HG03064 (cell line): ENCODE data around the gene ARHGAP42.

Source experiments
- ATAC-seq: cut with Tn5 transposase; IDR thresholded peaks from one replicate; pipeline ENCODE4 v1.9.1; 2021; ENCODE audit warnings: low read depth; ENCODE audit not compliant: unreplicated experiment

The ARHGAP42 gene

DNA sequence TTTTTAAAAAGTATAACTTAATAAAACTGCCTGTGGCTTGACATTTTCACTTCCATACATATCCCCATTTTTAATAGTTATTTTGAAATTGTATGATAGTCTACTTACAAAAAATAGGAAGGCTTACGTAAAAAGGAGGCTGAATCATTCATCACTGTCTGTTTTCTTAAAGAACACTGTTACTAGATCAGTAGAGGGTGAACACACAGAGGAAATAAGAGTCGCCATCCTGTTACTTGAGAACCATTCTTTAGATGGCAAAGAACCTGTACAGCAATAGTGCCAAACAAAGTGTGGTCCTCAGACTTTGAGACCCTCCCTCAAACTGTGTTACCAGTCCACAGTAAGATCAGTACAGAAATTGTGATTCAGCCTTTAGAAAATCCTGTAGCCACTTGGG lies 261.8 kb downstream of the ARHGAP42 start:
- no peak for ATAC-seq

DNA sequence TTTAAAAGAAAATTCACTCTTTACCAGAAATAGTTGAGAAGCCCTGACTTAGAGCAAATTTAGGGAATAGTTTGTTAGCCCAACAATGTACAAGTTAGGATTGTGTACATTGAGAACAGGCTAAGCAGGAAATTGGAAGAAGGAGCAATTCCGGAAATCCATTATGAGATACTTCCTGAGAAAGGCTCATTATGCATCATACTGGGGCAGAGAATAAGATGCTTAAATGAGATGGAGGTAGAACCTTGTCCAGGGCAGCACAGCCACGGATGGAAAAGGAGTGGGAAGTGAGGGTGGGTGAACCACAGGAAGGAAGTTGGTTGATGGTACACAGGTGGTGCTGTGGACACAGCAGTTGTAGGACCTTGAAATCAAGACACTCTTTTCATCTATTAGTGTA lies 262.4 kb downstream of the ARHGAP42 start:
- ATAC-seq: no peak

DNA sequence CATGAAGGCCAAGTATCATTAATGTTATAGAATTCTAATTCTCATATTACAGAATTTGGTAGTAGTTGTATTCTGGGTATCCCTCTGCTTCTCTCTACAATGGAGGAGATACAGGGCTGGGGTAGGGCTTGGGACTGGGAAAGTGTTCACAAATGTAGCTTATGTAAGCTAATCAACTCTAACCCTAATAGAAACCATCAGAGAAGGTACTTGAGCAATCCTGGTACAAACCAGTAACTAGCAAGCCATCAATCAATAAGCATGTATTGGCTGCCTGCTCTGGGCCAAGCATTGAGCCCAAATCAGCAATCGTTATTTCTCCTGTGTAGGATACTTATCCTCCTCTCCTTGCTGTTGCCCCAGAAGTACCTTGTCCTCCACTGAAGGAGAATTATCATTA lies 268.2 kb downstream of the ARHGAP42 start:
- ATAC-seq: no peak

DNA sequence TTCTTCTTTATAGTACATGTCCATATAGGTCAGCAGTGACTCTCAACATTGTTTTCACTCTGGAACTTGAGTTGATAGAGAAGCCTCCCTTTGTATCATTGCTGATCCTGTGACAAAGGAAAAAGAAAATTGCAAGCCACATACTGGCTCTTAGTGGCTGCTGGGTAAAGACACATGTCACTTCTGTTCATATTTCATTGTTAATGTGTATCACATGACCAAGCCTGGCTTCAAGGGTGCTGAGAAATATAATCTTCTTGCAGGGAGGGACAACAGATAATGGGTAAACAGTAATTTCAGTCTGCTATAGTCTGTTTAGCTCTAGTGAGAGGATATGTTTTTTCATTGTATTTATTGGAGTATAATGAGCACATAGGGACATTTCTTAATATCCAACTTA lies 269.3 kb downstream of the ARHGAP42 start:
- ATAC-seq: no peak

DNA sequence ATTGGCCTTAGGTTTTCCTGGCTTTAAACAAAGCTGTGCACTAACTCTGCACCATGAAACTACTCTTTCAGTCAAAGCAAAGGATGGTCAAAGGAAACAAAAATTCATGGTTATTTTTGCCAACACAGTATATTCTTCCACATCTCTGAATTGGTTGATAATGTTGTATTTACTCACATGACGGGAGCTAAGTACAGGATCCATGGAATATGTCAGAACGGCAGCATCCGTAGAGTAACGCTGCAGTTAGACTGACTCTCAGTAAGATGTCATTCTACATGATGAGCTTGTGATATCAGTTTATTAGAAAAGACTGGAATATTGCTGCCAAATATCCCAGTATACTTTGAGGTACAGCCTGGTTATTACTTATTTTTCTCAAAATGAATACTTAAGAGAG lies 270.4 kb downstream of the ARHGAP42 start:
- no peak for ATAC-seq

DNA sequence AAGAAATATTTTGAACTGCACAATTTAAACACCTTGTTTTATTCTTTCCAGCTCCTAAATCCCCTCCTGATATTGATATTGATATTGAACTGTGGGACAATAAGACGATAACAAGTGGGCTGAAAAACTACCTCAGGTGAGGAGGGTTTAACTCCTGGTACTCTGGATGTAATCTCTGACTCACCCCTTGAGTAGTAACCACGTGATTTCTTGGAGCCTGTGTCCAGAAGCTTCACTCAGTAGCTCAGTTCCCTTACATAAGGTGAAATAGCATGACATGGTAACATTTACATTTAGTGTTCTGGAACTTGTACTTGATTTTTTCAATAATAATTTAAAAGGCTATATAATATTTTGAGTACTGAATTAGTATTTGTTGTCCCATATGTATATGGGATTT lies 274.5 kb downstream of the ARHGAP42 start:
- ATAC-seq: no peak

DNA sequence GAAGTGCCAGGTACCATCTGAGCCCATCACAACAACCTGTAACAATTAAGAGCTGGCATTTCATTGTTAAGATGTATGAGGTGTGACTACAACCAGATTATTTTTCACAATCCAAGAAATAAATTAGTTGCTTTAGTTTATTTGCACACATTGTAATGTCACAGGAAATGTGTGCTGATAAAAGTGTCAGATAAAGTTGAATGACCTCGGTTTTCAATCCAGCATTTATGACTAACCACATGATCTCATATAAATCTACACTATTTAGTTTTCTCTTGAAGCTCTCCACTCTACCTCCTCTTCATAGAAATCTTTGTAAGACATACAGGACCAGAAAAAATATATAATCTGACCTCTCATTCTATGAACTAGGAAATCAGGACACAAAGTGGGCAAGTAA lies 276.3 kb downstream of the ARHGAP42 start:
- no peak for ATAC-seq

DNA sequence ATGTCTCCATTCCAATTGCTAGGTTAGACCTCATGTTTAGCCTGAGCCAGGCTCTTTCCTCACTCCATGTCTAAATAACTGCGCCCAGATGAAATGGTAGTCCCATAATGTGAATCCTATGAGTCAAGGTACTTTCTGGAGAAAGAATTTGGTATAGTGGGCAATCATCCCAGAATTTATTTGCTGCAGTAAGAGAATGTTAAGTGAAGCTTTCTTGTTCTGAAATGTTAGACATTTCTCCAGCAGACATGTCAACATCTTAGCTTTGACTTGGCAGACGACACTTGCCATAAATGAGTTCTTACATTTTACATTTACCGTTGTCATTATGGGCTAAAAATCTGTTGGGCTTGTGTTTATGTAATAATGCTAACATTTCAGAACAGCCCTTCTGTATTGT lies 277.3 kb downstream of the ARHGAP42 start:
- no peak for ATAC-seq

DNA sequence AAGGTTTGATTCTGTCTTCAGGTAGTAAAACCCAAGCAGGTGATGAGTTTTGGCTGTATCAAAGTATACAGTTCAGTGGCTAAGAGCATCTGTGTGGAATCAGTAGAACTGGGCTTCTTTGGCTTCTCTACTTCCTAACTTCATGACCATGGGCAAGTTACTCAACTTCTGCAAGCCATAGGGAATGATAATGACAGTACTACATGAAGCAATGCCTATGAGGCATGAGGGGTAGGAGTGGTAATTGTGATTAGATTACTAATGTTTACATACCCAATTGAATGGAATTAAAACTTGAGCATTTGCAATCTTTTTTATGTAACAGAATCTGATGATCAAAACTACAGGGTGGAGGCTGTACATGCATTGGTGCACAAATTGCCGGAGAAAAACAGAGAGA lies 278.3 kb downstream of the ARHGAP42 start:
- no peak for ATAC-seq

DNA sequence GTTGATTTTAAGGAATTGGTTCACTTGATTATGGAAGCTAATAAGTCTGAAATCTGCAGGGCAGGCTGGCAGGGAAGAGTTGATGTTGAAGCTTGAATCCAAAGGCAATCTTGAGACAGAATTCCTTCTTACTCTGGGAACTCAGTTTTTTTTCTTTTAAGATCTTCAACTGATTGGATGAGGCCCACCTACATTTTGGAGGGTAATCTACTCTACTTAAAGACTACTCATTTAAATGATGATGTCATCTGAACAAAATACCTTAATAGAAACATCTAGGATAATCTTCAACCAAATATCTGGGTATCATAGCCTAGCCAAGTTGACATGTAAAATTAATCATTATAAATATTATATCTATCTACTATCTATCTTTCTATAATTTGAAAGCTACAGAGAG lies 279.3 kb downstream of the ARHGAP42 start:
- ATAC-seq: no peak

DNA sequence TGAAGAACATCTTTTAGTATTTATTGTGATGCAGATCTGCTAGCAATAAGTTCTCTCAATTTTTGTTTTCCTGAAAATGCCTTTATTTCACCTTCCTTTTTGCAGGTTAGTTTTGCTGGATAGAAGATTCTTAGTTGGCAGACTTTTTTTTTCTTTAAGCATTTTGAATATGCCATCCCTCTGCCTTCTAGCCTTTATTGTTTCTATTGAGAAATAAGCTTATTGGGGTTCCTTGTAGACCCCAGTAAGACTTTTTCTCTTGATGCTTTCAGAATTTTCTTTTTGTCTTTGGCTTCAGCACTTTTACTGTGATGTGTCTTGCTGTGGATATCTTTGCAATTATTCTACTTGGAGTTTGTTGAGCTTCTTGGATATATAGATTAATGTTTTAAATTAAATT lies 281.9 kb downstream of the ARHGAP42 start:
- no peak for ATAC-seq

DNA sequence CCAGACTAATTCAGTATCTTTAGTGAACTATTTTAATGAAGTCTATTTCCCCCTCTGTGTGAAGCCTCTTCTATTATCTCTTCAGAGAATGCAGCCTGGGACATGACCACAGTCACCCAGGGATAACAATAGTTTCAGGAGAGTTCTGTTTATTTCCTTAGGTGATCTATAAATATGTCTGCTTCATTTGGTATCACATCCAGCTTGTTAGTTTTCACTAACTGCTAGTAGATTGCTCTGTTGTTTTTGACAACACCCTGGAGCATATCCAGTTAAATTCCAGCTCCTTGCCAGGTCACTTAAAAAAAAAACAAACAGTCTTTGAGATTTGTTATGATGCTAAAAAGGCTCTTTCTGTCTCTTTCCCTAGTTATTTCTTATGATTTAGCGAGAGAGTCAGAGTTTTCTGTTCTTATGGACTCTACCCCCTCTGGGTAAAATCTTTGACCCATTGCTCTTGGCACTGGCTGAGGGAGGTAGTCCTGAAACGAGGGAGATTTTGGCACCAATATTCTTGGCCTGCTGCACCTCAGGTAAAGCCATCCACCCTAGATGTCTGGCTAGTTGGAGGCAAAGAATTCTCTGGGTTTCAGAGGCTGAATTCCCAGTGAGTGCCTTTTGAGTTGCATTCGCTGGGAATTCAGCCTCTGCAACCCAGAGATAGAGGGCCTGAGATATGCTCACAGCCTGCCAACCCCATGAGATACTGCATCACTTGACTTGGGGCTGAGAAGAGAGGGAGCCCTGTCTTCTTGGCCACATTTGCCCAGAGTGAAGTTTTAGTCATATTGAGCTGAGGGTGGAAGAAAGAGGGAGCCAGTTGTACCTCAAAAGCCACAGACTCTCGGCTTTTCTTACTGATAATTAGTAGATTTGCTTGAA lies 283.4 kb downstream of the ARHGAP42 start:
- no peak for ATAC-seq

DNA sequence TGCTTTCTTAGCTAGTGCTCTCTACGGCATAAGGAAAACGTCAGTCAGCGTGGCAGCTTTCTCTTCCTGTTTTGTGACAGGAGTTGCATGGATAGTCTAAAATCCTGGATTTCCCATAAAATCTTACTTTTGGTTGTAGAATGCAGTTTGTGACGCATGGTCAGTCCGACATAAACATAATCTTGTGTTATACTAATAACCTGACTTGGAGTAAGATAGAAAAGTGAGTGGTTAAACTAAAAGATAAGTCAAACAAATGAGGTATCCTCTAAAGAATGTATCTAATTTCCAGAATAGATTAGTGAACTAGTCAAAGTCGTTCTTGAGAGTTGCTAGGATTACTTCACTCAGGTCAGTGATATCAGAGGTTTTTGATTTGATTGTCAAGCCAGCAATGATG lies 285.0 kb downstream of the ARHGAP42 start:
- ATAC-seq: no peak

DNA sequence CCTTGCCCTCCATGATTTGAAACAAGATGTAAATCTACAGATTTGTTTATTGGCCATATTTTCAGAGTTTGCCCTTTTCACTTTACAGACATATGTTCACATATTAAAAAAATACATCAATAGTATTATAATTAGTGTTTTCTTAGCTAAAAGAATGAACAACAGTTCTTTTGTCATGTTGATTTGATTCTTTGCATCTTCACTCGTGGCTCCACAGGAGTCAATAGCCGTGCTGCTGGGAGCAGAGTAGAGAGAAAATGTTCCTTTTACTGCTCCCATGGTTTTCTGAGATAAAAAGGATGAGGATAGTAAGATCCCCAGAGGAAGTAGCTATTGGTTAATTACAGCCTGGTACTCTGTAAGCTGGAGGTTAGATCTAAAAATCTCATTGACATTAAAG lies 291.4 kb downstream of the ARHGAP42 start:
- no peak for ATAC-seq

DNA sequence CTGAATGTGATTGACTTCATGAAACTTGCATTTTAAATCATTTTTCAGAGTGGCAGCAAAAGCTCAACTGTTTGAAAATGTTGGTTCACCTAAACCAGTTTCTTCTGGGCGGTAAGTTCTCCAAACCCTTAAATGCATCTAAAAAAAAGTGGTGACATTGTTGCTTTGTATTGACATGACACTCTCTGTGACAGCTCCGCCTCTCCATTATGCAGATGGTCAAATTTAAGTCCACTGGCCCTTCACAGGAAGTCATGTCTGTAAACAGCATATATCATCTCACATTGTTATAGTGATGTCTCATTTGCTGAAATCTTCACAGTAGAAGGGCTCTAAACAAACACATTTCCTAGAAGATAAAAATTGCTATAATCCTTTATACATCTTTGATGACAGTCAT lies 291.9 kb downstream of the ARHGAP42 start:
- no peak for ATAC-seq

DNA sequence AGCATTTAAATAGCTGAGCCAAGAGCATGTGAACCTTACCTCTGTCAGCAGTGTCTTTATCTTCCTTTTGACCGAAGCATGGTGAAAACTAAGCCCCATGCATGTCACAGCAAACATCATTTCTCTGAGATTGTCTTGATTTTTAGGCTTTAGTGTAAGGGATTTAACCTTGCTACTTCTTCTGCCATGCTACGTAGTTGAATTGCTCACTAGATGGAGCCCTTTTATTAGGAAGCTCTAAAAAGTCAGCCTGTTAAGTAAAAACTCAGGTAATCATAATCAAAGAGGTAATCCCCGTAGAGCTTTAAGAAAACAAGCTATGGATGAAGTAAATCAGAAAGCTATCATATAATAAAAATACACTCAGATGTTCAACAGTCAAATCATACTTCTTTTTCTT lies 293.1 kb downstream of the ARHGAP42 start:
- no peak for ATAC-seq

DNA sequence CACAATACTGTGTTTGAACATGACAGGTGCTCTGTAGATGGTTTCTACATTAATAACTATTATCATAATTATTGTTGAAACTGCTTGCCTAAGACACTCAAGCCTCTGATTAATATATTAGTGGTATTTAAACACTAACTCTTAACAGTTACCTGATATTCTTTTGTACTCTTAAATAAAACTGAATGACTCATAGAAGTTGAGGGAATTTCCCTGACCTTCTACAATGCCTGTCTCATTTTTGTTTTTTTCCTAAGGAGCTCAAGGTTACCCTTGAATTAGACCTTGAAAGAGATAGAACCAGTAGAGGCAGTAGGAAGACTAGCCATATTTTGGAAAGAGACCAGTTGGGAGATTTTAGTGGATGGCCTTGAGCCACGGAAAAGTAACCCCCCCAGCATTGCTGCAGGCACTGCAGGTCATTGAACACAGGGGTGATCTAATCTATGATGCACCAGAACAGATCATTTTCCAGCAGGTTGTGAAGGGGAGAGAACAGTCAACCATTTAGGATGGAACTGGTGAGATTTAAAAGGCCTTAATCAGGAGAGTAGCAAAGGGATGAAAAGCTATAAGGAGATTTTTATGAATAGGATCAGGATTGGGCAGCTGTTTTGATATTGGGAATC lies 294.2 kb downstream of the ARHGAP42 start:
- ATAC-seq: no peak

DNA sequence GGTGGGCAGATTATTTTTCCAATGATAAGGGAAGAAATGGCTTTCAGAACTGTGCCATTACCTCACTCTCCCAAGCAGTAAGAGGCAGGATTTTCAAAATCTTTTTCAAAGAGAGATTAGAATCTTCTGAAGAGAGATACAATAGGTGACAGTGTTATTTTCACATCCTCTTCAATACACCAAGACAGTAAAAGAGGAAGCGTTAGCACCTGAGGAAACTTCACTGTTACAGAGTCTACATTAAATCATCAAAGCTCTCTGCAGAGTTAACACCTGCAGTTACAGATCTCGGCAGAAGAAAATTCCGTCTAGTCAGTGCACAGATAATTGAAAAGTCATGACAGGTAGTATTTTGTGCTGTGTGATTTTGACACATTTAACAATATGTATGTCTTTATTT lies 297.6 kb downstream of the ARHGAP42 start:
- no peak for ATAC-seq

DNA sequence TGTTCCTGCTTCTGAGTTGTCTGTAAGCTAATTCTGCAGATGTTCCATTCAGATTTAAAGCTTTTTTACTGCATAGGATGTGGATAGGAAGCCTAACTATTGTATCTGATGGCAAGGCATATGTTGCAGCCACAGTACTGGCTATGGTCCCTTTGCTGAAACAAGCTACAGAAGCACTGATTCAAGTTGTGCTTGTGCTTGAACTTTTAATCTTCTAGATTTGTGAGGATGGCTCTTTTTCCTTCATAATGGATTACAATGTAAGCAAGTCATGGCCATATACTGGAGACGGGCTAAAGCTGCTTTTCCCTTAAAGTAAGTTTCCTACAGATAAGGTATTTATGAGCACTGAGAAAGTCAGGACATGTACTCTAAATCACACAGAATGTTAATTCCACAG lies 303.8 kb downstream of the ARHGAP42 start:
- no peak for ATAC-seq

DNA sequence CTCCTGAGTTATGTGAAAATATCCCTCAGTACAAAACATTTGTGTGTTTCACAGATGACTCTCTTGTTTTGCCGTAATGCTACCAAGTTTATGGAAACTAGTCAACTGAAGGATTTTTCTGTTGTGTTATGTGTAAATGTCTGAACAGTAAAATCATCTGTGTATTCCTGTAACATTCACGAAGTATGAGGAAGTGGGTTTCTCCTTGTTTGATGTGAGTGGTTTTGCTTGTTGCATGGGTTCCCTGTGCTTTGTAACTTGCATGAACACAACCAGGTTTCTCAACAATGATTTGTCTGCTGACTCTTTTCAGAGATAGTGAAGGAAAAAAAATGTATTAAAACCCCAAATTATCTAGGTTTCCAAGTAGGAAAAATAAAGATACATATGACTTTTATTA lies 304.5 kb downstream of the ARHGAP42 start:
- no peak for ATAC-seq

DNA sequence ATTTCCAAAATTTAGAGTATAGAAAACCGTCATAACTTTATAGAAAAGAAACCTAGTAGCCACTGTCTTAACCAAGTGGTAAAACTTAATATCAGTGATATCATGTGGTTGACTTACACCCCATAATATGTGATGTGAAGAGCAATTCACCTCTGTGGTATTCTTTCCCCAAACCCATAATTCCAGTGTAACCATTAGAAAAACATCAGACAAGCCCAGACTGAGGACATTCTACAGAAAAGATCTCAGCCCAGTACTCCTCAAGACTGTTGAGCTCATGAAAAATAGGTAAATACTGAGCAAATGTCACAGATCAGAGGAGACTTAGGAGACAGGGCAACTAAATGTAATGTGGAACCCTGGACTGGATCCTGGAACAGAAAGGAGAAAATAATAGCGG lies 307.9 kb downstream of the ARHGAP42 start:
- ATAC-seq: no peak

DNA sequence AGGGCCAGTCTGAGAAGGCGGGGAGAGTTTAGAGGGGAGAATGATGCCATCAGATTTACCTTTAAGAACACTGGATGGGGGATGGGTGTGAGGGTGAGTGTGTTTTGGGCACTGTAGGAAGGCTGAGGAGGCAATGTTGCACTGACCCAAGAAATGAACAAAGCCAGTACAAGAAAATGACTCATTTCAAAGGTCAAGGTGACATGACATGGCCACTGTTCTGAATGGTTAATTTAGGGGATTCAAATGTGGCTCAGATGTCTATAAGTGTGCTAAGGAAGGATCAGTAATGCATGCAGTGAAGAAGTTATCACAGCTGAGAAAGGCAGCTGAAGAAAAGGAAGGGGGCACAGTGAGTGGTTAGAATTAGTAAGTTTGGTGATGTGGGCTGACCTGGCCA lies 312.7 kb downstream of the ARHGAP42 start:
- ATAC-seq: no peak
